Liver (tissue), 9 donors: Measurements from ENCODE around the gene ZNF175. TPM values are rescaled to one million over a fixed set of nuclear protein-coding genes. Genes with fewer than 3 reads are reported as not detected.

Source experiments
- DNase-seq: peaks from one replicate; pipeline ENCODE4 v3.0.0-alpha.2; 2017; ENCODE audit warnings: low spot score
- H3K27ac ChIP-seq, 2 donors: one replicate each; pipeline ENCODE4 v1.7.0; 2013; ENCODE audit warnings: inconsistent platforms in 2 of 2, low read length in 2 of 2, control low read depth in 1 of 2, low read depth in 1 of 2, mild to moderate bottlenecking in 1 of 2
- H3K27me3 ChIP-seq, 4 donors: one replicate each; pipeline versions ENCODE4 v1.6.1 to v1.7.0; 2013; ENCODE audit warnings: low read length in 3 of 4, inconsistent platforms in 1 of 4, mild to moderate bottlenecking in 1 of 4, moderate library complexity in 1 of 4; ENCODE audit not compliant: control insufficient read depth in 4 of 4, insufficient read depth in 4 of 4
- H3K36me3 ChIP-seq, 4 donors: one replicate each; pipeline versions ENCODE4 v1.6.1 to v1.7.0; 2013; ENCODE audit warnings: low read length in 3 of 4, mild to moderate bottlenecking in 3 of 4, low read depth in 1 of 4, moderate library complexity in 1 of 4; ENCODE audit not compliant: control insufficient read depth in 4 of 4, insufficient read depth in 3 of 4
- H3K4me1 ChIP-seq, 4 donors: one replicate each; pipeline versions ENCODE4 v1.6.1 to v1.7.0; 2013; ENCODE audit warnings: low read length in 3 of 4, mild to moderate bottlenecking in 3 of 4, moderate library complexity in 1 of 4; ENCODE audit not compliant: control insufficient read depth in 4 of 4, insufficient read depth in 4 of 4
- H3K4me3 ChIP-seq, 3 donors: one replicate each; pipeline versions ENCODE4 v1.6.1 to v1.7.0; 2013; ENCODE audit warnings: low read length in 3 of 3, control low read depth in 1 of 3, low read depth in 1 of 3, mild to moderate bottlenecking in 1 of 3
- H3K9ac ChIP-seq, 2 donors: one replicate each; pipeline ENCODE4 v1.7.0; 2013; ENCODE audit warnings: low read length in 2 of 2, mild to moderate bottlenecking in 2 of 2, moderate library complexity in 2 of 2, control low read depth in 1 of 2, low read depth in 1 of 2
- H3K9me3 ChIP-seq, 4 donors: one replicate each; pipeline versions ENCODE4 v1.6.1 to v1.7.0; 2013; ENCODE audit warnings: low read length in 3 of 4; ENCODE audit not compliant: control insufficient read depth in 4 of 4
- EGR1 ChIP-seq, 2 donors: IDR thresholded peaks; 2 replicates each; pipeline ENCODE4 v1.6.1; 2016 to 2018; ENCODE audit warnings: antibody characterized with exemption in 2 of 2, low read depth in 2 of 2
- FOXA2 ChIP-seq: IDR thresholded peaks from 2 replicates; pipeline ENCODE4 v1.6.1; 2016; ENCODE audit warnings: antibody characterized with exemption
- HNF4A ChIP-seq, 2 donors: conservative IDR thresholded peaks; 2 replicates each; pipeline ENCODE4 v1.6.1; 2016; ENCODE audit warnings: antibody characterized with exemption in 2 of 2, mild to moderate bottlenecking in 2 of 2
- HNF4G ChIP-seq: IDR thresholded peaks from 2 replicates; pipeline ENCODE4 v1.6.1; 2016; ENCODE audit warnings: antibody characterized with exemption
- NR2F2 ChIP-seq: IDR thresholded peaks from 2 replicates; pipeline ENCODE4 v1.6.1; 2016; ENCODE audit warnings: antibody characterized with exemption
- RAD21 ChIP-seq, 2 donors: IDR thresholded peaks; 2 replicates each; pipeline ENCODE4 v1.6.1; 2016; ENCODE audit warnings: antibody characterized with exemption in 2 of 2, mild to moderate bottlenecking in 2 of 2
- RXRA ChIP-seq, 2 donors: IDR thresholded peaks; 2 replicates each; pipeline ENCODE4 v1.6.1; 2017 to 2018; ENCODE audit warnings: antibody characterized with exemption in 2 of 2, mild to moderate bottlenecking in 1 of 2
- SP1 ChIP-seq: IDR thresholded peaks from 2 replicates; pipeline ENCODE4 v1.6.1; 2018; ENCODE audit warnings: antibody characterized with exemption, mild to moderate bottlenecking
- TAF1 ChIP-seq: conservative IDR thresholded peaks from 2 replicates; pipeline ENCODE4 v1.6.1; 2016; ENCODE audit warnings: antibody characterized with exemption, mild to moderate bottlenecking
- YY1 ChIP-seq: IDR thresholded peaks from 2 replicates; pipeline ENCODE4 v1.6.1; 2016; ENCODE audit warnings: antibody characterized with exemption, mild to moderate bottlenecking
- WGBS: extraction: QIAGEN DNeasy Blood & Tissue Kit; methylation state at CpG from one replicate; pipeline ENCODE4 v1.1.7; 2013; 5-methylcytosine and 5-hydroxymethylcytosine counted together
- polyA plus RNA-seq, 2 donors: library from polyadenylated mRNA; stranded (reverse) in 1 of 2; unstranded in 1 of 2; fragments of 200-250 nt in 1 of 2; fragments of >200 nt in 1 of 2; fragmentation: Nextera tagmentation in 1 of 2; extraction: Ambion mirVana in 1 of 2; gene quantifications; one replicate each; pipeline versions ENCODE4 v1.2.1 to v1.2.3, GENCODE V29; 2013 to 2015
- total RNA-seq, 2 donors: library from RNA; depleted of rRNA; stranded (reverse); fragments of >200 nt; gene quantifications; one replicate each; pipeline ENCODE4 v1.2.3, GENCODE V29; 2014
- TF ChIP-seq, protein P1 (sequence below): IDR thresholded peaks from 2 replicates; pipeline ENCODE4 v1.6.1; 2016; ENCODE audit warnings: antibody characterized with exemption
- TF ChIP-seq, protein P2 (sequence below): IDR thresholded peaks from 2 replicates; pipeline ENCODE4 v1.6.1; 2016; ENCODE audit warnings: antibody characterized with exemption
- TF ChIP-seq, protein P3 (sequence below): IDR thresholded peaks from 2 replicates; pipeline ENCODE4 v1.6.1; 2016; ENCODE audit warnings: antibody characterized with exemption
- TF ChIP-seq, protein P4 (sequence below): fragments of 150-350 bp; IDR thresholded peaks from 2 replicates; pipeline ENCODE4 v1.5.1; 2017; ENCODE audit warnings: improper control_type of control experiment, low read depth, low read length; ENCODE audit not compliant: missing input control
- TF ChIP-seq, protein P5 (sequence below): IDR thresholded peaks from 2 replicates; pipeline ENCODE4 v1.6.1; 2016; ENCODE audit warnings: antibody characterized with exemption, mild to moderate bottlenecking
- donor health status: healthy.
- donor health status: healthy.
- donor health status: healthy.
- donor health status: healthy.
- donor health status: healthy.

Gene ZNF175
- total and polyA plus RNA-seq, 4 donors: 0.60 to 5.3 (median 2.5) TPM

DNA sequence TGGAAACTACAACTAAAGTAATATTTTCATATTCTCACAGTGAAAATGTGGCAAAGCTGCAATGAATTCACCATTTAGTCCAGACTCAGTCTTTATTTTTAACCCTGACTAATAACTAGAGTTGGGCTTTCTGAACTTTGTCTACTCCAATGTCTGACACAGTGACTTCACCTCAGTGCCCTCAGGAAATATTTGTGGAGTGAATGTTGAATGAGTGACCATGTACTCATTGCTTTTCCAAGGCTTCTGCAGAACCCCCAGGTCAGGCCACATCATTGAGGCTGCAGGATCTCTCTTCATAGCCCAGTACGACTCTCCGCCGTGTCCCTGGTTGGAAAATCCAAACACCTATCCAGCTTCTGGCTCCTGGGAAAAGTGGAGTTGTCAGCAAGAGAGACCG is 1.8 kb downstream of the ZNF175 start:
- H3K4me3 ChIP-seq: no peak overlapping the region

DNA sequence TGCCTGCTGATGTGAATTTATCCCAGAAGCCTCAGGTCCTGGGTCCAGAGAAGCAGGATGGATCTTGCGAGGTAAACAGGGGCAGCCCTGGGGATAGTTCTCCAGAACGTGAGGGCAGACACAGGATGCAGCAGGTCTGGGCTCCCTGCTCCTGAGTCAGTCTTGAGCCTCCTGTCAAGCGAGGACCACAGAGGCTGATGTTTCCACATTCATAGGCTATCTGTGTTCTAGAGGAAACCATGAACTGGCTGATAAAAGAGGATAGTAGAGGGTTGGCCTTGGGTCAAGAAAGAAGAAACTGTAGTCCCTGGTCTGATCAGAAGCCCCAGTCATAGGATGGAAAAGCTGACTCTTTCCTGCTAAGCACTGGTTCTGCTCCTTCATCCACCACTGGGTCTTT is 2.2 kb downstream of the ZNF175 start:
- H3K27ac ChIP-seq: no peak overlapping the region
- DNase-seq: no peak
- peaks cover 0 to 2% (median 0%) of the 10 kb centered on the region in 4 donors for H3K9me3 ChIP-seq
- H3K4me1 ChIP-seq: peaks cover 5 to 17% (median 9%) of the 10 kb centered on the region in 4 donors
- H3K27me3 ChIP-seq: peaks cover 0 to 2% (median under 1%) of the 10 kb centered on the region in 4 donors
- H3K4me3 ChIP-seq: no peak overlapping the region
- H3K36me3 ChIP-seq: peaks cover 3 to 25% (median 17%) of the 10 kb centered on the region in 4 donors
- no peak overlapping the region for H3K9ac ChIP-seq
- WGBS: 88% methylated on average over 3 of the region's 3 CpGs
- TF ChIP-seq YY1: no peak
- no peak for TF ChIP-seq SP1
- TF ChIP-seq FOXA2: no peak
- TF ChIP-seq, protein P1, sequence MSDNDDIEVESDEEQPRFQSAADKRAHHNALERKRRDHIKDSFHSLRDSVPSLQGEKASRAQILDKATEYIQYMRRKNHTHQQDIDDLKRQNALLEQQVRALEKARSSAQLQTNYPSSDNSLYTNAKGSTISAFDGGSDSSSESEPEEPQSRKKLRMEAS: no peak
- TF ChIP-seq, protein P2, sequence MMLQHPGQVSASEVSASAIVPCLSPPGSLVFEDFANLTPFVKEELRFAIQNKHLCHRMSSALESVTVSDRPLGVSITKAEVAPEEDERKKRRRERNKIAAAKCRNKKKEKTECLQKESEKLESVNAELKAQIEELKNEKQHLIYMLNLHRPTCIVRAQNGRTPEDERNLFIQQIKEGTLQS: no peak
- TF ChIP-seq, protein P3, sequence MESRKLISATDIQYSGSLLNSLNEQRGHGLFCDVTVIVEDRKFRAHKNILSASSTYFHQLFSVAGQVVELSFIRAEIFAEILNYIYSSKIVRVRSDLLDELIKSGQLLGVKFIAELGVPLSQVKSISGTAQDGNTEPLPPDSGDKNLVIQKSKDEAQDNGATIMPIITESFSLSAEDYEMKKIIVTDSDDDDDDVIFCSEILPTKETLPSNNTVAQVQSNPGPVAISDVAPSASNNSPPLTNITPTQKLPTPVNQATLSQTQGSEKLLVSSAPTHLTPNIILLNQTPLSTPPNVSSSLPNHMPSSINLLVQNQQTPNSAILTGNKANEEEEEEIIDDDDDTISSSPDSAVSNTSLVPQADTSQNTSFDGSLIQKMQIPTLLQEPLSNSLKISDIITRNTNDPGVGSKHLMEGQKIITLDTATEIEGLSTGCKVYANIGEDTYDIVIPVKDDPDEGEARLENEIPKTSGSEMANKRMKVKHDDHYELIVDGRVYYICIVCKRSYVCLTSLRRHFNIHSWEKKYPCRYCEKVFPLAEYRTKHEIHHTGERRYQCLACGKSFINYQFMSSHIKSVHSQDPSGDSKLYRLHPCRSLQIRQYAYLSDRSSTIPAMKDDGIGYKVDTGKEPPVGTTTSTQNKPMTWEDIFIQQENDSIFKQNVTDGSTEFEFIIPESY: no peak
- no peak for TF ChIP-seq RAD21 (IDR thresholded peaks at IDR 0.05)

More for the DNA sequence above, 1.8 kb downstream of the ZNF175 start:
- TF ChIP-seq, protein P2: no peak
- TF ChIP-seq TAF1 (no peak), RXRA (IDR thresholded peaks at IDR 0.05) (no peak), FOXA2 (no peak), RAD21 (IDR thresholded peaks at IDR 0.05) (no peak), NR2F2 (no peak), HNF4G (no peak), YY1 (no peak), EGR1 (IDR thresholded peaks at IDR 0.05; ENCODE audit: low read depth in 2 of 2) (no peak), HNF4A (conservative IDR thresholded peaks at IDR 0.05) (no peak)
- TF ChIP-seq, protein P1: no peak
- TF ChIP-seq, protein P3: no peak
- TF ChIP-seq, protein P4, sequence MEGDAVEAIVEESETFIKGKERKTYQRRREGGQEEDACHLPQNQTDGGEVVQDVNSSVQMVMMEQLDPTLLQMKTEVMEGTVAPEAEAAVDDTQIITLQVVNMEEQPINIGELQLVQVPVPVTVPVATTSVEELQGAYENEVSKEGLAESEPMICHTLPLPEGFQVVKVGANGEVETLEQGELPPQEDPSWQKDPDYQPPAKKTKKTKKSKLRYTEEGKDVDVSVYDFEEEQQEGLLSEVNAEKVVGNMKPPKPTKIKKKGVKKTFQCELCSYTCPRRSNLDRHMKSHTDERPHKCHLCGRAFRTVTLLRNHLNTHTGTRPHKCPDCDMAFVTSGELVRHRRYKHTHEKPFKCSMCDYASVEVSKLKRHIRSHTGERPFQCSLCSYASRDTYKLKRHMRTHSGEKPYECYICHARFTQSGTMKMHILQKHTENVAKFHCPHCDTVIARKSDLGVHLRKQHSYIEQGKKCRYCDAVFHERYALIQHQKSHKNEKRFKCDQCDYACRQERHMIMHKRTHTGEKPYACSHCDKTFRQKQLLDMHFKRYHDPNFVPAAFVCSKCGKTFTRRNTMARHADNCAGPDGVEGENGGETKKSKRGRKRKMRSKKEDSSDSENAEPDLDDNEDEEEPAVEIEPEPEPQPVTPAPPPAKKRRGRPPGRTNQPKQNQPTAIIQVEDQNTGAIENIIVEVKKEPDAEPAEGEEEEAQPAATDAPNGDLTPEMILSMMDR: no peak
- TF ChIP-seq, protein P5, sequence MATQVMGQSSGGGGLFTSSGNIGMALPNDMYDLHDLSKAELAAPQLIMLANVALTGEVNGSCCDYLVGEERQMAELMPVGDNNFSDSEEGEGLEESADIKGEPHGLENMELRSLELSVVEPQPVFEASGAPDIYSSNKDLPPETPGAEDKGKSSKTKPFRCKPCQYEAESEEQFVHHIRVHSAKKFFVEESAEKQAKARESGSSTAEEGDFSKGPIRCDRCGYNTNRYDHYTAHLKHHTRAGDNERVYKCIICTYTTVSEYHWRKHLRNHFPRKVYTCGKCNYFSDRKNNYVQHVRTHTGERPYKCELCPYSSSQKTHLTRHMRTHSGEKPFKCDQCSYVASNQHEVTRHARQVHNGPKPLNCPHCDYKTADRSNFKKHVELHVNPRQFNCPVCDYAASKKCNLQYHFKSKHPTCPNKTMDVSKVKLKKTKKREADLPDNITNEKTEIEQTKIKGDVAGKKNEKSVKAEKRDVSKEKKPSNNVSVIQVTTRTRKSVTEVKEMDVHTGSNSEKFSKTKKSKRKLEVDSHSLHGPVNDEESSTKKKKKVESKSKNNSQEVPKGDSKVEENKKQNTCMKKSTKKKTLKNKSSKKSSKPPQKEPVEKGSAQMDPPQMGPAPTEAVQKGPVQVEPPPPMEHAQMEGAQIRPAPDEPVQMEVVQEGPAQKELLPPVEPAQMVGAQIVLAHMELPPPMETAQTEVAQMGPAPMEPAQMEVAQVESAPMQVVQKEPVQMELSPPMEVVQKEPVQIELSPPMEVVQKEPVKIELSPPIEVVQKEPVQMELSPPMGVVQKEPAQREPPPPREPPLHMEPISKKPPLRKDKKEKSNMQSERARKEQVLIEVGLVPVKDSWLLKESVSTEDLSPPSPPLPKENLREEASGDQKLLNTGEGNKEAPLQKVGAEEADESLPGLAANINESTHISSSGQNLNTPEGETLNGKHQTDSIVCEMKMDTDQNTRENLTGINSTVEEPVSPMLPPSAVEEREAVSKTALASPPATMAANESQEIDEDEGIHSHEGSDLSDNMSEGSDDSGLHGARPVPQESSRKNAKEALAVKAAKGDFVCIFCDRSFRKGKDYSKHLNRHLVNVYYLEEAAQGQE: no peak
- DNase-seq: no peak
- WGBS: 90% methylated on average over 4 of the region's 4 CpGs
- no peak overlapping the region for H3K27ac ChIP-seq
- H3K9me3 ChIP-seq: peaks cover 0 to 2% (median 0%) of the 10 kb centered on the region in 4 donors
- peaks cover 3 to 25% (median 17%) of the 10 kb centered on the region in 4 donors for H3K36me3 ChIP-seq
- H3K4me1 ChIP-seq: peaks cover 5 to 17% (median 9%) of the 10 kb centered on the region in 4 donors
- H3K27me3 ChIP-seq: peaks cover 0 to 5% (median 1%) of the 10 kb centered on the region in 4 donors
- H3K9ac ChIP-seq: no peak overlapping the region
